Ammon's horn (tissue), 1 donor: ENCODE results near the gene KRTAP12-2.
"Not testable (repeated sequence)": the region's sequence is repeated elsewhere in the genome, so short reads cannot be mapped to it uniquely, and the experiment has no call there.

ENCODE experiments used
- DNase-seq: peaks from one replicate; pipeline ENCODE4 v3.0.0-alpha.2; 2016; ENCODE audit warnings: low spot score

KRTAP12-2 gene

GRCh38 chr21:44650265-44650972 is 16.3 kb downstream of the KRTAP12-2 start:
- DNase-seq, result no peak

- DNase-seq, result no peak
Observed at GRCh38 chr21:44649521-44650100, 17.1 kb downstream of the KRTAP12-2 start.

- DNase-seq, result no peak
Observed at GRCh38 chr21:44648557-44649311, 18.0 kb downstream of the KRTAP12-2 start.

- no peak for DNase-seq
Observed at GRCh38 chr21:44647222-44647552, 19.5 kb downstream of the KRTAP12-2 start.

GRCh38 chr21:44646366-44647221 is 20.1 kb downstream of the KRTAP12-2 start, which contains the start of gene KRTAP10-11:
Gene KRTAP10-11 (plus strand): TSS chr21:44646414. CDS start chr21:44646459, 45 bp downstream.
- not testable (repeated sequence) for DNase-seq

- DNase-seq, result no peak
Observed at GRCh38 chr21:44644878-44645277, 21.8 kb downstream of the KRTAP12-2 start.

GRCh38 chr21:44643741-44644310 is 22.9 kb downstream of the KRTAP12-2 start:
- DNase-seq, result no peak

- DNase-seq, result no peak
Observed at GRCh38 chr21:44640761-44641160, 26.0 kb downstream of the KRTAP12-2 start.

- DNase-seq, result no peak
Observed at GRCh38 chr21:44639331-44639655, 27.4 kb downstream of the KRTAP12-2 start.

- DNase-seq, result not testable (repeated sequence)
Observed at GRCh38 chr21:44638506-44639330, 28.0 kb downstream of the KRTAP12-2 start.

GRCh38 chr21:44637851-44638348 is 28.8 kb downstream of the KRTAP12-2 start:
- not testable (repeated sequence) for DNase-seq

- DNase-seq, result peak; percentile 18
Observed at GRCh38 chr21:44637018-44637850, 29.5 kb downstream of the KRTAP12-2 start, which contains the start of gene KRTAP10-10. Gene KRTAP10-10 (plus strand): TSS chr21:44637356. CDS start chr21:44637418, 62 bp downstream.

GRCh38 chr21:44636209-44637017 is 30.3 kb downstream of the KRTAP12-2 start:
- no peak for DNase-seq

- DNase-seq, result no peak
Observed at GRCh38 chr21:44632067-44632466, 34.7 kb downstream of the KRTAP12-2 start.

GRCh38 chr21:44630440-44630839 is 36.3 kb downstream of the KRTAP12-2 start:
- DNase-seq, result no peak

- DNase-seq, result no peak
Observed at GRCh38 chr21:44628707-44629391, 37.9 kb downstream of the KRTAP12-2 start.

- not testable (repeated sequence) for DNase-seq
Observed at GRCh38 chr21:44627831-44628233, 38.9 kb downstream of the KRTAP12-2 start.

- not testable (repeated sequence) for DNase-seq
Observed at GRCh38 chr21:44627181-44627822, 39.4 kb downstream of the KRTAP12-2 start.
